GM18858 (cell line): ENCODE measurements around the gene FGF12.
"Not testable (repeated sequence)": the region's sequence is repeated elsewhere in the genome, so short reads cannot be mapped to it uniquely, and the experiment has no call there.

Source experiments
- ATAC-seq: cut with Tn5 transposase; IDR thresholded peaks from one replicate; pipeline ENCODE4 v1.9.1; 2021; ENCODE audit not compliant: unreplicated experiment

FGF12 gene

DNA sequence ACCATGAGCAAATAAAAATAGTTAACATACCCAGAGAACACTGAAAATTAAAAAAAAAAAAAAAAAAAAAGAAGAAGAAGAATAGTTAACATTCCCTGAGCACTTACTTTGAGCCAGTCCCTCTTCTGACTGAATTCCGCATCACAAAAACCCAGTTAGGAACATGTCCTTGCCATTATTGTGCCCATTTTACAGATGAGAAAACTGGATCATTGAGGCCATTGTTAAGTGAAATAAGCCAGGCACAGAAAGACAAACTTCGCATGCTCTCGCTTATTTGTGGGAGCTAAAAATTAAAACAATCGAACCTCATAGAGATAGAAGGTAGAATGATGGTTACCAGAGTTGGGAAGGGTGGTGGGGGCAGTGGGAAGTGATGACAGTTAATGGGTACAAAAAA, 119.5 kb downstream of the FGF12 start:
- ATAC-seq, result no peak

DNA sequence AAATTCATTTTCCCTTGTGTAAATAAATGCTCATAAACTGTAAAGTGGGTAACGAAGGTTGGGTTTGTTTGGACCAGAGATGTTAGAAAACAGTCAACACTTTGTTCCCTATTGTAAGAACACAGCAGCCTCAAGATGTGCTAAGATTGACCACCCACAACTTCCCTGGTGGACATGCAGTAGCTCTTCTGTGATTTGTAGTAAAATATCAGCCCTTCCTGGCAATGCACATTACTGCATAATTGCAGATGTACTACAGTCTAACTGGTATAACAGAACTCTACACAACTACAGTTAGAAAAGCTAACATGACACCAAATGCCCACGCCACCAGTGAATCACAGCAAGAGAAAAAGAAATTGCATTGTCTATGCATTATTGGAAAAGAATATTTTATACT, 129.4 kb downstream of the FGF12 start:
- no peak for ATAC-seq

DNA sequence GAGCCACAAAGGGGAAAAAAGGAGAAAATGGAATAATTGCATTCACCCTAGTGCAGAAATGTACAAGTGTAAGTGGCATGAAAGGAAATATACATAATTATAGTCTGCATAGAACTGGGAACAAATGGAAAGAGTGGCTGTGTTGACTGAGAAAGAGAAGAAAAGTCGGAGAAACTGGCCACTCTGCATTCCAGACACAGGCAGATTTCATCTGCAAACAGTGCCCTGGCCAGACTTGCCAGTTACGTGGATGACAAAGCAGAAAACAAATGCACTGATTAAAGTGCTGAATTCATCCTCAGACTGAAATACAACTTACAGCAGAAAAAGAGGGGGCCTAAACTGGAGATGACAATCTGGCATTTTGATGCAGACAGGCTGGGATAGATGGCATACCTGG, 129.8 kb downstream of the FGF12 start:
- no peak for ATAC-seq

DNA sequence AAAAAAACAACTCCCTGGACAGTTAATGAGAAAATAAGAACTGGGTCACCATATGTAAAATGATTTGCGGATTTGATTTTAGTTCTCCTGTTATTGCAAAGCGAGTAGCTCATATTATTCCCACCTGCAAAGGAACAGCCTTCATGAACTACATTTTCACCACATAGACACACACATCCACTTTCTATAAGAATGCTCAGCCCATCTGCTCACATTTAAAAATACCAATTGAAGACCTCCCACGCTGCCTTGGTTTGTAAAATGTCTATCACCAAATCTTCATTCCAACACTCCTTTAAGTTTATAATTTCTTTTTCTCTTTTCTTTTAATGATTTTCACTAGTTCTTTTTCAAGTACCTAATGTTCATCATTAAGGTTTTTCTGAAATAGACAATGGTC, 148.6 kb downstream of the FGF12 start:
- no peak for ATAC-seq

DNA sequence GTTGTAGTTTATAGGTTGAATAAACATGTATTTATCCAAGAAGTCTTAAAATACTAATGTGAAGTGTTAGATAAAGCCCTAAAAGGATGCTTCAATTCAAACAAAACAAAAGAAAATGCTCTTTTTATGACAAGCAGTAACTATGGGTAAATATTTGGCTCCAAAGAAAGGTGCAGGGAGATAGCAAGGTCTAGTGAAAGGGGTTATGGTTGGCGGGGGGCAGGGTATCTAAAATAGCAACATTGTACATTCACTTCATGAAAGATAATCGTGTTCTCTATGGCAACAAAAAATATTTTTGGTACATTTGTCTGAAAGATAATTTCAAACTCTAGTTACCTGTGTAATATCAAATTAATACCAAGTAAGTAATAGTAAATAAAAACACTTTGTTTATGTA, 149.5 kb downstream of the FGF12 start:
- ATAC-seq, result no peak

DNA sequence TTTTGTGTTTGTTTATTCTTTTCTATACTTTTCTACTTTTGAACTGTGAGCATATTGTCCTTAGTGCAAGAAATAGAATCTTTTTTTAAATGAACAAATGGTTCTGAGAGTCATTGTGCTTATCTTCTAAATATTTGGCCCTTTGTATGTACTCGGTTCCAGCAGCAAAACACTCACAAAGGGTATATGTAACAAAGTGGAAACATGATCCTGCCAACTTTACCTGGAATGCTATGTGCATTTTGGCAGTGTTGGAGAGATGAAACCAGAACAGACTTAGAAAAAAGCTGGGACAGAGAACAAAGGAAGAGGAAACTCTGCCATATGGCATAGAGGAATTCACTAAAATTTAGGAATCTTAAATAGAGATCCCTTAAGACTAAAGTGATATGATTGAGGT, 150.1 kb downstream of the FGF12 start:
- ATAC-seq, result no peak

DNA sequence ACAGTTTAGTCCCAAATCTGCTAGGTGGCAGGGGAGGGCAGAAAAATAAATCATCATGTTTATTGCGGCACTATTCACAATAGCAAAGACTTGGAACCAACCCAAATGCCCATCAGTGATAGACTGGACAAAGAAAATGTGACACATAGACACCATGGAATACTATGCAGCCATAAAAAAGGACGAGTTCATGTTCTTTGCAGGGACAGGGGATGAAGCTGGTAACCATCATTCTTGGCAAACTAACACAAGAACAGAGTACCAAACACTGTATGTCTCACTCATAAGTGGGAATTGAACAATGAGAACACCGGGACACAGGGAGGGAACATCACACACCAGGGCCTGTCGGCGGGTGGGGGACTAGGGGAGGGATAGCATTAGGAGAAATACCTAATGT, 150.6 kb downstream of the FGF12 start:
- not testable (repeated sequence) for ATAC-seq

DNA sequence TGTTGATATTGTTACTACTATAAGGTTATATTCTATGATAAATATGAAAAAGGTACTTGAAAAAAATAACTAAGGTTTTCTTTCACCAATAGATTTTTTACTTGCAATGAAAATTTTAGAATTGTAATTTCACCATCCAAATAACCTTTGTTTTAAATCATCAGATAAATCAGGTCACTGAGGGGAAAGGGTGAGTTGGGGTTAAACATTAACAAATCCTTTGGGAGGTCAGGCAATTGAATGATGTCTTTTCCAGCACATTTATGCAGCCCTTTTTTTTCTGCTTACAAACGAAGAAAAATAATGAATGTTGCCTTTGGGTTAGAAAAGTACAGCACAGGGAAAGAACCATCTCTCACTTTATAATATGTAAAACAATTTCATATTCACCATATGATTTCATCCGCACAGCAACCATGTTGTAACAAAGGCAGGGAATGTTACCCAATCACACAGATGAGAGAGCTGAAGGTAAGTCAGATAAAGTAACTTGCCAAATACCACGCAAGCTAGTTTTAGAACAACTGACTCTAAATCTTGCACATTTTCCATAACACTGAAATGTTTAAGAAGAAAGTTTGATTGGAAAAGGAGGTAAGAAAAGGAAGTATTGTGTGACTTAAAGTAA, 151.3 kb downstream of the FGF12 start:
- no peak for ATAC-seq

DNA sequence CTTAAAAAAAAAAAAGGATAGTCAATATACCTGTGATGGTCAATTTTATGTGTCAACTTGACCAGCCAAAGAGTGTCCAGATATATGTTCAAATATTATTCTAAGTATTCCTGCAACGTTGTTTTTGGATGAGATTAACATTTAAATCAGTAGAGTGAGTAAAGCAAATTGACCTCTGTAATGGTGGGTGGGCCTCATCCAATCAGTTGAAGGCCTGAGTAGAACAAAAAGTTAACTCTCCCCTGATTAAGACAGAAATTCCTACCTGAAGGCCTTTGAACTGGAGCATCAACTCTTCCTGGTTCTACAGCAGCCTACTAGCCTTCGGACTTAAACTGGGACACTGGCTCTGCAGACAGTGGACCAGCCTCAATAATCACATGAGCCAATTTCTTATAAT, 154.1 kb downstream of the FGF12 start:
- ATAC-seq, result no peak

DNA sequence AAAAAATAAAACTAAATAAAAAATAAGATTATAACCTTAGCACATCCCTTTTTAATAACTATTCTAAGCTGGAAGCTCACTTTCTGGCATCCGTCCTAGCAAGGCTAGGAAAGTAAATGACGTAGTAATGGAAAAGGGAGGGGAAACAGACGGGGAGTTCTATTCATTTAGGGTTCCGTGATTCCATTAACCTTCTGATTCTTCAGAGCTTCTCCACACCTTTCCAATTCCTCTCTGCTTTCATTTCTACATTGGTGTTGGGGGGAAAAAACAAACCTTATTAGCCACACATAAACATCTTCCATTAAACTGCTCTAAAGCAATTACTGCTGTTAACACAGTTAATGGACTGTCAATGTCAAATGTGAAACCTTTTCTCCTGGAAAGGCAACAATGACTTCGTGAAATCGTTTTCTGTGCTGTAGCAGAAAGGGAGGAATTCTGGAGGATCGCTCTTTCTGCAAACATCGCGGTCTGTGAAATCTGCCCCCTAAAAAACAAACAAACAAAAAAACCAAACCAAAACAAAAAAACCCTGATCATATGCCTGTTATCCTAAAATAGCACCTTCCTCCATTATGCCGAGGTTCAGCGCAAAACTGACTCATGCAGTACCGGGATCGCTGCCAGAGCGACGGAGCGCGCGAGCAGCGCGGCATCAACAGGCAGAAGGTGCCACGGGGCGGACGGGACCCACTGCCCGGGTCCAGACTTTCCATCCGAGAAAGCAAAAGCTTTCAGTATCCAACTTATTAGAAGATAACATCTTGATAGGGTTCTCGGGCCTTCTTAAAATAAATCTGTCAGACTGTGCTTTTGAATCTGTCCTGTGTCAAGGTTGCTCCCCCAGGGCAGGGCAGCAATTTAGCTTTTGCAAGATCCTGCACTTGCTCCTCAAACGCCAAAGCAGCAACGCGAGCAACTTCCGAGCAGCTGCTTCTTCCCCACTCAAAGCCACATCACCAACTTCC, 156.2 kb downstream of the FGF12 start:
- no peak for ATAC-seq

DNA sequence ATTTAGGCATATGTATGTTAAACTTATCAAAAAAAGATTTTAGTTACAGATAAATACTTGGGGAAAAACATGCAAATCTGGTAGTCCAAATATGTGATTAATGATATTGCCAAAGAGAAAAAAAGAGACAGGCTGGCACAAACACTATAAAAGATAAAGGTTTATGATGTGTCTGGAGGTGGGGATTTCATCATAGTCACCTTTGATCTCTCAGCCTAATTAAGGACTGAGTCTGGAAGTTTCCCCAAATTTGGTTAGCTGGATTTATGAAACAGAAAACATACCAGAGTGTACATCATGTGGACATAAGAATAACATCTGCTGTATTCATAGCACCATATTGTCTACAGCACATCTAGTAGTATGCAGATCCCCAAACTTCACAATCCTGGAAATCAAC, 157.0 kb downstream of the FGF12 start:
- ATAC-seq, result no peak

DNA sequence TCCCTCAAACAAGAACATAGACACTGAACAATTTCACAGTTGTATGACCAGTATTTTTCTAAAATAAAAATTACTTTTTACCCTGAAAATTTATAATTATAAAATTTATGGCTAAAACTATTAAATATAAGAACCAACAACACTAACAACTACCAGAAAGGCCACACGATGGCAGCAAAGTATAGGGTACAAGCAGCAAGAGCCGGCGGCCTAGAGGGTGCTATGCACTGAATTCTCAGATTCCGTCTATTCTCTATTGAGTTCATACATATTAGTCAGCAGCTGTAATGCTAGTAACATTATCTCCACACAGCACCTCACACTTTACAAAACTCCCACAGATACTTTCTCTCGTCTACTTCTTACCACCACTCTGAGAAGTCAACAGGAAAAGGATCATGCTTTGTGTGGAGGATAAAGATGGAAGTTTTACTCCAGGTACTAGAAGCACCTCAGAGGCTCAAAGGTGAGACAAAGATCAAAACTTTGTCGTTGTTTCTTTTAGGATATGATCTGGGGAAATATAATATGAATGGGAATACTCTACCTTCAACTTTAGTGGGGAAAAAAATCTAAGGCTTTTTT, 160.5 kb downstream of the FGF12 start:
- ATAC-seq, result peak; percentile 81

DNA sequence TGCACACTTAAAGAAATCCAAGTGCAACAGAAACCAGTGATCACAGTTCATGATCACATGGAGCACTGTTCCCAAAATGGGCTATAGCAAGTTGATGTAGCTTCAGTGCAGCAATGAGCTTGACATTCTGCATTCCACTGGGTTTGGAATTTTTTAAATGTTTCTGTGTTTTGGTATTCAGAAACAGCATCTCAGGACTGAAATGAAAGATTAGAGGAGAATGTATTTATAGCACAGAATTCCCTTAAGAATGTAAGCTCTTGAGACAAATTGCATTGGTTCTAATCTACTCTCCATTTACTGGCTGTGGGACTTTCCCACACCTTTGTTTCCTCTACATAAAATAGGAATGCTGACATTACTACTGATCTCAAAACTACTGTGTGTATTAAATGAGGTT, 162.7 kb downstream of the FGF12 start:
- ATAC-seq, result no peak

DNA sequence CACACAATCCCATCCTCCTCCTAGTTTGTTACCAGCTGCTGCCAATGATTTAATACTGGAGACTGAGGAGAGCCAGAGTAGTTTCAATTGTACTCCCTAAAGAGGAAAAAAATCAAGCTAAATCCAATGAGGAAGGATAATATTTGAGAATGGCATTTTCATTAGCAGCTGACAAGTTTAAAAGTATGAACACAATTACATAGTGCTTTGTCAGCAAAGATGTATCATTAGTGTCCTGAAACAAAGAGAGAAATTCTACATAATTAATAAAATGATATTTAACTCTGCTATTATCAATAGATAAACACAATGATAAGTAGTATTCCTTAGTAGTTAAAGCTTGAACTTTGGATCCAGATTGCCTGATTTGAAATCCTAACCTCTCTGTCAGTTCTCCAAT, 163.9 kb downstream of the FGF12 start:
- no peak for ATAC-seq

DNA sequence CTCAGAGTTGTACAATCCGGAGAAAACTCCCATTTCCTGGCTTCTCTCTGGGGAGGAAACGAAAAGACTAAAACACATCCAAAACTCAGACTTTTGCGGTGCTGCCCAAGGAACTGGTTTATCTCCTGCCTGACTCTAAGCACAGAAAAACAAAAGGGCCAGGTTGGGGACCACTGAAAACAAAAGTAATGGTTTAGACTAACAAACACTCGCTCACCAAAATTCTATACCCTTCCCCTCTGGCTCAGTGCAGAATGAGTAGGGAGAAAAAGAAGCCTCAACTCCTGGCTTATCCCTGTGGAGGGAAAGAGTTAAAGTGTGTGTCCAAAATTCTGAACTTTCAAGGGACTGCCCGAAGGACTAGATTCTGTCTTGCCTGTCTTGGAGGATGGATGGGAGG, 173.6 kb downstream of the FGF12 start:
- ATAC-seq, result no peak

DNA sequence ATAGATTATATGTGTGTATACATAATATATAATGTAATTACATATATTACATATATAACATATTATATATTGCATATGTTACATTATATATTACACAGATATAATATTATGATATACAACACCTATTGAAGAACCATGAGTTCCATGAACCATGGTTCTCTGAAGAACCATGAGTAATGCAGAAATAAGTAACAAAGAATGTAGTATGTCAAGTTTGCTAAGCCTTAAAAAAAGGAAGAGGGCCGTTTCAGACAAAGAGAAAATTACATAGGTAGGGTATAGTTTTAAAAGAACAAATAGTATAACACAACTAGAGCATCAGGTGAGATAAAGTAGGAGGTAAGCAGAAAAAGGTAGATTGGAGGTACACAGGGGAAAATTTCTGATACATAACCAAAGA, 177.0 kb downstream of the FGF12 start:
- ATAC-seq, result no peak

DNA sequence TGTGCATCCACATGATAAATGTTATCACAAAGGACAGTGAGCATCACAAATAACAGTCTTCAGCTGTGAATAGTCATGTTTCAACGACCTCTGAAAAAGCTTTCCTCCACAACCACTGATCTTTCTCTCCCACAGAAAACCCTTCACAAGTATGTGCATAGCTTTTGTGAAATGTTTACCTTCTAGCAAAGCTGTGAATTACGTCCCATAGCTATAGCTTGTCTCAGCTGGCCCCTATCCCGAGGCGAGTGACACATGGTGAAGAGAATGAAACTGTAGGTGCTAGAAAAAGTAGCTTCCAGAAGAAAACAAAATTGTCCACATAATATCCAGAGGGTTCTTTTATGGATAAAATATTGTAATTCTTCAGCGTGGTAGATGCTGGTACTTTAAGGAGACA, 182.0 kb downstream of the FGF12 start:
- no peak for ATAC-seq

DNA sequence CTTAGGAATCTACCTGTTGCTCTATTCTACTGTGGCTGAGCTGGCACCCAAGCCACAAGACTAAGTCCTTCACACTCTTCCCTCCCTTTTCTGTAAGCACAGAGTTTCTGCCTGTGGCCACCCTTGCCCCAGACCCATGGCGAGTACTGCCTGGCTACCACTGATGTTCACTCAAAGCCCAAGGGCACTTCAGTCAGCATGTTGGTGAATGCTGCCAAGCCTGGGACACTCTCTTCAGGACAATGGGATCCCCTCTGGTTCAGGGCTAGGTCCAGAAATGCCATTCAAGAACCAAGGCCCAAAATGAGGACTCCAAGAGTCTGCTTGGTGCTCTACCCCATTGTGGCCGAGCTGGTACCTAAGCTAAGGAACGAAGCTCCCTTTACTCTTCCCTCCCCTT, 184.2 kb downstream of the FGF12 start:
- no peak for ATAC-seq

DNA sequence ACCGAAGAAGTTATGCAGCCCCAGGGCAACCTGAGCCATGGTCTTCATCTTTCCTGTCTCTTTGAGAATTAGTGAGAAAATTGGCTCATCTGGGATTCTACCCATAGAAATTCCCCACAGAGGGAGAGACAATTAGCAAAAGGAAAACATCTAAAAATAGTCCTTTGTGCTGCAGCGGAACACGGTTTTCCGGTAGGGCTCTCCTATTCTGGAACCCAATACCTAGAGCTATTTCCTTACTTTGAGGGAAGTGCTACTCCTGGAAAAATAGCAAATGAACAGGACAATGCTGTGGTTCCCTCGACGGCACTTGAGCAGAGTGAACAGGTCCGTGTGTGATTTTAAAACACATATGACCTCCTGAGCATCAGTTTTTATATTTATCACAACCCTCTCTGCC, 210.5 kb downstream of the FGF12 start:
- no peak for ATAC-seq

DNA sequence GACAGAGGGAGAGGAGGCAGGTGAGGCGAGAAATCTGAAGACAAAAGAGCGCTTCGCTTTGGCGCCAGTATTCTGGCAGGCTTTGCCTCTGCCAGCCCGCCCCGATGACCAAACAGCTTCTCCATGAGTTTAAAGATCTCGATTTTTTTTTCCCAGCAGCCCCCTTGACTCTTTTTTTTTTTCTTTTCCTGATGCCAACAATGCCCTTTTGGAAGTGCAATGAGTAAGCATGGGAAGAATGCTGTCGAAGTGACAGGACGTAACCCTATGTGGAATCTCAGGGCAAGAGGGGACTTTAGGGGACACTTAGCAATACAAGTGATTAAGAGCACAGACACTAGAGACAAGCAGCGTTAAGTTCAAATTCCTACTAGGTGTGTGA, 211.7 kb downstream of the FGF12 start:
- ATAC-seq, result no peak

DNA sequence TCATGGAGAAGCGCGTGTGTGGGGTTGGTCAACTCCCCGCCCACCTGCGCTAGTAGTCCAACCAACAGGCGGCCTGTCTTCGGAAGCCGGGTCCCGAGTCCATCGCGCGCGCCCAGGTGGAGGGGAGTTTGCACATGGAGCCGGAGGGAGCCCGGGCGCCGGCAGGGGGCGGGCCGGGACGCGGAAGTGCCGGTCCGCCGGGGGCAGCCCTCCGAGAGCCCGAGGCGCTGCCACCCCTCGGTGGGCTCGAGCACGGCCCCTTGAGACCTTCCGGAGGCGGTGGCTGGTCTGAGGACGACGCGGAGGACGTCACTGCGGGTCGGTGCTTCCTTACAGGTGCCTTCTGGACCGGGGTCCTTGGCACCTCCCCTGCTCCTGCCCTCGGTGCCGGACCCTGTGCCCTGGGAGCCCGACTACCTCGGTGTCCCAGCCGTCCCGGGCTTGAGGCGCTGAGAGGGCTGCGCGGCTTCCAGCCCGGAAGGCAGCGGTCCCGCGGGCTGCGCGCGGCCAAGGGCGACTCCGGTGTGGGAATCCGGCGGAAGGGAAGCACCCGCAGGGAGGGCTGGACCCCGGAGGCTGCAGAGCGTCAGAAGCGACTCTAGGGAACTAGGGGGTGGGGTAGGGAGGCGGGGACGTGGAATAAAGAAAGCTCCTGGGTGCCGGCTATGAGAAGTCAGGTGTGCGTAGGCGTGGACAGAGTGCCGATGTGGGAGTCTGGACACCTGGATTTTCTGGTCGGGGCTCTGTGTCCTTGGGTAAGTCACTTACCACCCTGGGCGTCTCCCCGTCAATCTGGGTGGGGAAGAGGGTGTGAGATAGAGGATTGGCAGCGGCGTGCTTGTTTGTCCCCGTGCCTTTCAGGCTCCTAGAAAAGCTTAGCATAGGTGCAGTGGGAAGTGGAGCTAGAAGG, 212.3 kb downstream of the FGF12 start:
- ATAC-seq, result no peak
